Measurements from ENCODE around the gene NAA15. TPM values are rescaled to one million over a fixed set of nuclear protein-coding genes. Genes with fewer than 3 reads are reported as not detected.

Gene NAA15
- total and polyA plus RNA-seq, 2 of the 8 experiments (the other 6 are each of a cell fraction or from before 2014, with no cell fraction given), result 9.7 to 124 TPM

DNA sequence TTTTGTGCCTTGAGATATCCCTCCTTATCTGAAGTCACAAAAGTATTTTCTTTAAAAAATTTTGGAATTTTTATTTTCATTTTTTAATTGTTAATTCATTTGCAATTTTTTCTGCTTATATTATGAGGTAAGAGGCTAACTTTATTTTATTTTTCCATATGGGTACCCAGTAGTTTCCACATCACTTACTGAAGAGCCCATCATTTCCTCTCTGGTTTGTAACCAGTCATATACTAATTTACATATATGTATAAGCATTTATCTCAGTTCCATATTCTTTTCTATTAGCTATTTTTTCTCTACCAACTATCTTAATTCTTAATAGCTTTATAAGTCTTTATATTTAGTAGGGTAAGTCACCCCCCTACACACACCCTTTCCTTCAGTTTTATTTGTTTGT, 48.3 kb upstream of the NAA15 start:
- no peaks in the 10 kb centered on the region for H3K4me1 ChIP-seq (replicated peaks in 1 of 4; ENCODE audit: control insufficient read depth in 3 of 4, insufficient read depth in 4 of 4, low read length in 3 of 4)
- no peaks in the 10 kb centered on the region for H3K36me3 ChIP-seq (ENCODE audit: control insufficient read depth in 2 of 4, insufficient read depth in 4 of 4, low read length in 3 of 4)
- no peak overlapping the region for H3K23ac ChIP-seq (ENCODE audit: insufficient read length)
- no peak overlapping the region for H2AK5ac ChIP-seq (ENCODE audit: low read depth, low read length)
- no peak for DNase-seq (ENCODE audit: low read depth in 1 of 2, low spot score in 2 of 2)
- H3K27me3 ChIP-seq (replicated peaks in 1 of 4; ENCODE audit: control insufficient read depth in 3 of 4, extremely low read depth in 1 of 4, insufficient read depth in 3 of 4, low read length in 3 of 4), result no peaks in the 10 kb centered on the region
- H2BK20ac ChIP-seq (ENCODE audit: low read length), result no peak overlapping the region
- FAIRE-seq, result no peak
- no peak overlapping the region for H2BK120ac ChIP-seq (replicated peaks; ENCODE audit: low read depth, low read length)
- H4K20me1 ChIP-seq (replicated peaks in 1 of 2; ENCODE audit: control insufficient read depth in 1 of 2, insufficient read depth in 2 of 2, low read length in 2 of 2), result no peaks in the 10 kb centered on the region
- H3K79me1 ChIP-seq (ENCODE audit: low read depth, low read length), result no peaks in the 10 kb centered on the region
- no peak overlapping the region for H3K4me2 ChIP-seq (ENCODE audit: insufficient read depth in 1 of 2, low read depth in 2 of 2, low read length in 2 of 2)
- no peak overlapping the region for H3K56ac ChIP-seq (replicated peaks; ENCODE audit: insufficient read length, low read depth, low read length)
- no peak overlapping the region for H2BK15ac ChIP-seq (ENCODE audit: low read length)
- no peaks in the 10 kb centered on the region for H3K9me3 ChIP-seq (ENCODE audit: insufficient read depth in 2 of 2, low read depth in 1 of 2, low read length in 1 of 2)
- no peak overlapping the region for H3K18ac ChIP-seq (ENCODE audit: extremely low read depth, low read length)
- ChIA-PET CTCF (ENCODE audit: partially characterized antibody) (interaction anchor here (0.8 to 2.4 kb wide), 3 partner anchors 9 to 31 kb away, joined by 3 to 7 read pairs (median 3); no protein-coding TSS in a partner anchor), POLR2A (ENCODE audit: partially characterized antibody) (no interaction called here)
- no peaks in the 10 kb centered on the region for H3K79me2 ChIP-seq (ENCODE audit: control insufficient read depth in 1 of 2, insufficient read depth in 2 of 2, low read length in 2 of 2)
- H2BK12ac ChIP-seq (ENCODE audit: low read depth, low read length), result no peak overlapping the region
- H3K9ac ChIP-seq (replicated peaks in 1 of 4; ENCODE audit: extremely low read depth in 1 of 4, low read depth in 3 of 4, low read length in 3 of 4), result no peak overlapping the region
- no peak overlapping the region for H4K91ac ChIP-seq (replicated peaks; ENCODE audit: insufficient read length, low read length)
- H3K4me3 ChIP-seq (ENCODE audit: extremely low read depth in 1 of 4, insufficient read depth in 2 of 4, low read depth in 3 of 4, low read length in 4 of 4), result no peak overlapping the region
- H3K27ac ChIP-seq (ENCODE audit: low read depth, low read length), result no peak overlapping the region
- no peak overlapping the region for H2AFZ ChIP-seq (ENCODE audit: low read length)
- 0 out of 2 replicates have a peak, but pooled peaks cover 2% of the 10 kb centered on the region for H3K23me2 ChIP-seq (ENCODE audit: low read depth, low read length)
- H4K8ac ChIP-seq (ENCODE audit: extremely low read depth, insufficient read depth, low read length), result no peak overlapping the region
- no peak overlapping the region for H3K14ac ChIP-seq (ENCODE audit: insufficient read length)
- no peak overlapping the region for H2BK5ac ChIP-seq (ENCODE audit: low read depth, low read length)
- no peak overlapping the region for H3K4ac ChIP-seq (replicated peaks; ENCODE audit: insufficient read length, low read depth, low read length)
- H4K5ac ChIP-seq (ENCODE audit: insufficient read length, low read depth, low read length), result no peak overlapping the region
- no peak for TF ChIP-seq KDM5A (IDR thresholded peaks at IDR 0.05; ENCODE audit: low read length)
- TF ChIP-seq, protein P1, sequence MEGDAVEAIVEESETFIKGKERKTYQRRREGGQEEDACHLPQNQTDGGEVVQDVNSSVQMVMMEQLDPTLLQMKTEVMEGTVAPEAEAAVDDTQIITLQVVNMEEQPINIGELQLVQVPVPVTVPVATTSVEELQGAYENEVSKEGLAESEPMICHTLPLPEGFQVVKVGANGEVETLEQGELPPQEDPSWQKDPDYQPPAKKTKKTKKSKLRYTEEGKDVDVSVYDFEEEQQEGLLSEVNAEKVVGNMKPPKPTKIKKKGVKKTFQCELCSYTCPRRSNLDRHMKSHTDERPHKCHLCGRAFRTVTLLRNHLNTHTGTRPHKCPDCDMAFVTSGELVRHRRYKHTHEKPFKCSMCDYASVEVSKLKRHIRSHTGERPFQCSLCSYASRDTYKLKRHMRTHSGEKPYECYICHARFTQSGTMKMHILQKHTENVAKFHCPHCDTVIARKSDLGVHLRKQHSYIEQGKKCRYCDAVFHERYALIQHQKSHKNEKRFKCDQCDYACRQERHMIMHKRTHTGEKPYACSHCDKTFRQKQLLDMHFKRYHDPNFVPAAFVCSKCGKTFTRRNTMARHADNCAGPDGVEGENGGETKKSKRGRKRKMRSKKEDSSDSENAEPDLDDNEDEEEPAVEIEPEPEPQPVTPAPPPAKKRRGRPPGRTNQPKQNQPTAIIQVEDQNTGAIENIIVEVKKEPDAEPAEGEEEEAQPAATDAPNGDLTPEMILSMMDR (IDR thresholded peaks at IDR 0.05; ENCODE audit: control extremely low read depth in 1 of 3, insufficient read depth in 1 of 3, low read depth in 1 of 3, low read length in 3 of 3), result no peak
- TF ChIP-seq ASH2L (IDR thresholded peaks at IDR 0.05; ENCODE audit: low read length), result no peak
- no peak for TF ChIP-seq BCL11A (IDR thresholded peaks at IDR 0.05; ENCODE audit: low read depth in 2 of 2, low read length in 2 of 2)
- TF ChIP-seq POLR2A (IDR thresholded peaks at IDR 0.05; ENCODE audit: control extremely low read depth in 1 of 2, low read depth in 2 of 2, low read length in 2 of 2), result no peak
- no peak for TF ChIP-seq TBP (IDR thresholded peaks at IDR 0.05; ENCODE audit: low read depth, low read length)
- TF ChIP-seq KDM4A (IDR thresholded peaks at IDR 0.05; ENCODE audit: low read depth, low read length, severe bottlenecking), result no peak
- TF ChIP-seq, protein P2, sequence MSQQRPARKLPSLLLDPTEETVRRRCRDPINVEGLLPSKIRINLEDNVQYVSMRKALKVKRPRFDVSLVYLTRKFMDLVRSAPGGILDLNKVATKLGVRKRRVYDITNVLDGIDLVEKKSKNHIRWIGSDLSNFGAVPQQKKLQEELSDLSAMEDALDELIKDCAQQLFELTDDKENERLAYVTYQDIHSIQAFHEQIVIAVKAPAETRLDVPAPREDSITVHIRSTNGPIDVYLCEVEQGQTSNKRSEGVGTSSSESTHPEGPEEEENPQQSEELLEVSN (IDR thresholded peaks at IDR 0.05), result no peak
- TF ChIP-seq CEBPB (IDR thresholded peaks at IDR 0.05; ENCODE audit: low read depth, low read length), result no peak
- no peak for TF ChIP-seq POU5F1 (IDR thresholded peaks at IDR 0.05; ENCODE audit: low read depth, low read length)
- TF ChIP-seq KDM1A (IDR thresholded peaks at IDR 0.05; ENCODE audit: borderline replicate concordance, low read length), result no peak
- TF ChIP-seq EZH2 (IDR thresholded peaks at IDR 0.05; ENCODE audit: low read depth, low read length, severe bottlenecking), result no peak
- no peak for TF ChIP-seq RFX5 (IDR thresholded peaks at IDR 0.05; ENCODE audit: borderline replicate concordance, low read depth, low read length)

Data from H1 (cell line).